GM12892 (cell line): ENCODE data around the gene MAP2K5.

ENCODE experiments used
- POLR2A ChIP-seq: IDR thresholded peaks from 2 replicates; pipeline ENCODE4 v1.6.1; 2011; ENCODE audit warnings: low read depth, low read length, control low read depth
- POLR2AphosphoS5 ChIP-seq: IDR thresholded peaks from 2 replicates; pipeline ENCODE4 v1.6.1; 2011; ENCODE audit warnings: low read depth, low read length, control low read depth
- TAF1 ChIP-seq: IDR thresholded peaks from 2 replicates; pipeline ENCODE4 v1.6.1; 2011; ENCODE audit warnings: low read depth, mild to moderate bottlenecking, control low read depth, low read length, borderline replicate concordance

- no peak for TF ChIP-seq POLR2AphosphoS5
- no peak for TF ChIP-seq POLR2A
- no peak for TF ChIP-seq TAF1
Observed at GRCh38 chr15:67765701-67766100, 223.2 kb downstream of the MAP2K5 start.
